Ascending aorta (tissue), 2 donors: ENCODE data around the gene FOXP1. TPM values are rescaled to one million over a fixed set of nuclear protein-coding genes. Genes with fewer than 3 reads are reported as not detected.

Source experiments
- DNase-seq, 2 donors: peaks; one replicate each; pipeline ENCODE4 v3.0.0-alpha.2; 2019; ENCODE audit warnings: low spot score in 2 of 2
- H3K27ac ChIP-seq, 2 donors: fragments of 200-600 bp; sonication (generic); one replicate each; pipeline ENCODE4 v1.5.1; 2016 to 2017; ENCODE audit warnings: mild to moderate bottlenecking in 1 of 2
- H3K27me3 ChIP-seq: fragments of 200-600 bp; sonication (generic); one replicate; pipeline ENCODE4 v1.5.1; 2017
- H3K36me3 ChIP-seq, 2 donors: fragments of 200-600 bp; sonication (generic); one replicate each; pipeline ENCODE4 v1.5.1; 2016
- H3K4me1 ChIP-seq, 2 donors: fragments of 200-600 bp; sonication (generic); one replicate each; pipeline ENCODE4 v1.5.1; 2016 to 2017; ENCODE audit warnings: mild to moderate bottlenecking in 1 of 2
- H3K4me3 ChIP-seq, 2 donors: fragments of 200-600 bp; sonication (generic); one replicate each; pipeline ENCODE4 v1.5.1; 2016 to 2017; ENCODE audit warnings: mild to moderate bottlenecking in 1 of 2
- H3K9me3 ChIP-seq, 2 donors: fragments of 200-600 bp; sonication (generic); one replicate each; pipeline ENCODE4 v1.5.1; 2016
- intact Hi-C: fragments of 100-400 bp; cut with DNase I; formaldehyde crosslinking; loops from one replicate; pipeline ENCODE4 v1.15.1; 2023
- total RNA-seq: library from RNA; depleted of rRNA; stranded (reverse); fragments of >200 nt; gene quantifications from one replicate; pipeline ENCODE4 v1.1.0, GENCODE V29; 2016
- TF ChIP-seq, protein P1 (sequence below), 3 experiments: fragments of 200-600 bp in 2 of 3; fragments of 450-650 bp in 1 of 3; sonication (generic) in 2 of 3; IDR thresholded peaks; one replicate each; pipeline ENCODE4 v1.5.1; 2016 to 2019; ENCODE audit warnings: antibody characterized with exemption in 3 of 3, mild to moderate bottlenecking in 1 of 3, moderate library complexity in 1 of 3

Gene FOXP1
- total RNA-seq, 1 donor from 2014 or later: 171 TPM

DNA sequence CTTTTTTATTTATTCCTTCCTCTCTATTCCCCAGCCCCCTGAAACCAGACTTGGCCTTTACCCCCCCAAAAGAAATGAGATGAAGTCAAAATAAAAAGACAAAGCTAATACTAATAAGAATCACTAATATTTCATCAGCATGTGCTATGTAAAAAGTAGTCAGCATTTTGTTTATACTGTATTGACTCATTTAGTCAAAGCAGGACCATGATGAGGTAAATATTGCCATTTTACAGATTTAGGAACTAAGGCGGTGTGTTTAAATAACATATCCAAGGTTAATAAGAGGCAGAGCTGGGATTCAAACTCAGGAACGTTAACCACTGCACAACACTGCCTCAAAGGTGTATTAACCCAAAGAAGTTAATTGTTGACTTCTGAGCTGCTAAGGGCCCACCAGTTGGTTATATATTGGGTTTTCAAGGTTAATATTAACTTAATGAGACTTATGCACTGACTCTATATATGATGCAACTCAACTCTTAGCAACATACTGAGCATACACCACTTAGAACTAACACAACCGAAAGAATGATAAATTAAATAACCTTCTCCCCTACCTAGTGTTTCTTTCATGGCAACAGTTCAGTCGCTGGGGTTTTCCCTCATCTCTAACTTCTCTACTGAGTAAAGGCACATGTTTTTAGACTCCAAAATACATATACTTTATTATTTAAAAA, 34.7 kb downstream of the FOXP1 start:
- peaks cover 0 to 7% of the 10 kb centered on the region in 2 donors for H3K4me1 ChIP-seq
- DNase-seq: no peak
- intact Hi-C loops: no loop called here
- H3K36me3 ChIP-seq: no peaks in the 10 kb centered on the region
- no peak overlapping the region for H3K4me3 ChIP-seq
- H3K27ac ChIP-seq: no peak overlapping the region
- H3K27me3 ChIP-seq: no peaks in the 10 kb centered on the region
- no peaks in the 10 kb centered on the region for H3K9me3 ChIP-seq
- TF ChIP-seq, protein P1, sequence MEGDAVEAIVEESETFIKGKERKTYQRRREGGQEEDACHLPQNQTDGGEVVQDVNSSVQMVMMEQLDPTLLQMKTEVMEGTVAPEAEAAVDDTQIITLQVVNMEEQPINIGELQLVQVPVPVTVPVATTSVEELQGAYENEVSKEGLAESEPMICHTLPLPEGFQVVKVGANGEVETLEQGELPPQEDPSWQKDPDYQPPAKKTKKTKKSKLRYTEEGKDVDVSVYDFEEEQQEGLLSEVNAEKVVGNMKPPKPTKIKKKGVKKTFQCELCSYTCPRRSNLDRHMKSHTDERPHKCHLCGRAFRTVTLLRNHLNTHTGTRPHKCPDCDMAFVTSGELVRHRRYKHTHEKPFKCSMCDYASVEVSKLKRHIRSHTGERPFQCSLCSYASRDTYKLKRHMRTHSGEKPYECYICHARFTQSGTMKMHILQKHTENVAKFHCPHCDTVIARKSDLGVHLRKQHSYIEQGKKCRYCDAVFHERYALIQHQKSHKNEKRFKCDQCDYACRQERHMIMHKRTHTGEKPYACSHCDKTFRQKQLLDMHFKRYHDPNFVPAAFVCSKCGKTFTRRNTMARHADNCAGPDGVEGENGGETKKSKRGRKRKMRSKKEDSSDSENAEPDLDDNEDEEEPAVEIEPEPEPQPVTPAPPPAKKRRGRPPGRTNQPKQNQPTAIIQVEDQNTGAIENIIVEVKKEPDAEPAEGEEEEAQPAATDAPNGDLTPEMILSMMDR (IDR thresholded peaks at IDR 0.05): no peak

DNA sequence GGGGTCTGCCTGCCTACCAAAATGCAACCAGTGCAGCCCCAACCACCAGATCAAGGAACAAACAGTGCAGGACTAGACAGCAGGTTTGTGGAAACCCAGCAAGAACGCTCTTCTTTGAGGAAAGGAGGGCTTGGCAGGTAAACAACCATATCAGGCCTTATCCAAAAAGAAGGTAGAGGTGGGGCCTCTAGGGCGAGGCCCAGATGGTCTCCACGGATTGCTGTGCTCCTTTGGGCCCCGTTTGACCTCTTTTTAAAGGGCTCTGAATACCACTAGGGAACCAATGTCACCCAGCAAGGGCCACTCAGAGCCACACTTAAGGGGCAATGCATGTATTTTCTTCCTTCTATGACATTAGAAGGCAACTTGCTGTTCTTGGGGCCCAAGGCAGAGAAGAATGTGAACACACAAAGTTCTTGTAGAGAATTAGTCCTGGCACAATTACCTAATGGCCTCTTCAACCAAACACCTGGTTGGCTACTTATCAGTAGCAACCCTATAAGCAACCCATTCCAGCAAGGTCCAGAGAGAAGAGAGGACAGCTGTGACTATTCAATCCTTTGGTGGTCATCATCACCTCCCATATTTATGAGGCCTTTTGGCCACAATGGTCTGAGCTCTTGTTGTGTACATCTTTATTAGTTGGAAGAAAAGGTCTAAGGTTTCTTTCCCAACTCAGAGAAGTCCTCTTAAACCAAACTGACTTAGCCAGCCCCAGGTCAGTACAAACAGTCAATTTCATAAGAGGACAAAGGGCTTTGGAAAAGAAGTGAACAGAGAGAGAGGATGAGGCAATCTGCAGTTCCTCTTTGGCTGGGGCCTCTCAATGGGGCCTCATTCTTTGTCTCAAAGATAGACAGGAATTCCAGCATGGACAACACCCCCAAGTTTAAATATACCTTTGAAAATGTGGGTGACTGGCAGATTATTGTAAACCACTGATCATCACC, 36.0 kb downstream of the FOXP1 start:
- H3K9me3 ChIP-seq: no peaks in the 10 kb centered on the region

DNA sequence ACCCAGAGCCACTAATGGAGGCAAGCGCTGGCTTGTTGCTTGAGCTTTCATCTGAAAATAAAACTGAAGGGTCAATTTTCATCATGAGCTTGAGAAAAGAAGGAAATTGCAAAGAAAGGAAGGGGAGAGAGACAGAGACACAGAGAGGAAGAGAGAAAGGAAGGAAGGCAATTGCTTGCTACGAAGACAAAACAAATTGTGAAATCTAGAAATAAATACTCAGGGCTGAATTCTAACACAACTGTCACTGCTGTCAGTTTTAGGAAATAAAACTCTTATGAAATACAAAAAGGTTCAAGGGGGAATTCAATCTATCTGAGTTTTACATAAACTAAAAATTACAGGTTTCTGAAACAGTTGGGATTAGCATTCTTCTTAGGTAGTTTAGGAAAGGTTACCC, 36.7 kb downstream of the FOXP1 start:
- H3K4me1 ChIP-seq: peaks cover 0 to 22% of the 10 kb centered on the region in 2 donors
- no peaks in the 10 kb centered on the region for H3K36me3 ChIP-seq
- H3K9me3 ChIP-seq: no peaks in the 10 kb centered on the region
- DNase-seq: no peak
- H3K27ac ChIP-seq: no peak overlapping the region
- intact Hi-C loops: no loop called here
- H3K27me3 ChIP-seq: no peaks in the 10 kb centered on the region
- TF ChIP-seq, protein P1 (IDR thresholded peaks at IDR 0.05): no peak
- no peak overlapping the region for H3K4me3 ChIP-seq

More for the DNA sequence above, 36.0 kb downstream of the FOXP1 start:
- no peak for DNase-seq
- Histone ChIP-seq H3K27me3 (no peaks in the 10 kb centered on the region), H3K4me1 (peaks cover 0 to 17% of the 10 kb centered on the region in 2 donors), H3K4me3 (no peak overlapping the region), H3K36me3 (no peaks in the 10 kb centered on the region), H3K27ac (no peak overlapping the region)
- intact Hi-C loops: no loop called here
- TF ChIP-seq, protein P1 (IDR thresholded peaks at IDR 0.05): no peak

DNA sequence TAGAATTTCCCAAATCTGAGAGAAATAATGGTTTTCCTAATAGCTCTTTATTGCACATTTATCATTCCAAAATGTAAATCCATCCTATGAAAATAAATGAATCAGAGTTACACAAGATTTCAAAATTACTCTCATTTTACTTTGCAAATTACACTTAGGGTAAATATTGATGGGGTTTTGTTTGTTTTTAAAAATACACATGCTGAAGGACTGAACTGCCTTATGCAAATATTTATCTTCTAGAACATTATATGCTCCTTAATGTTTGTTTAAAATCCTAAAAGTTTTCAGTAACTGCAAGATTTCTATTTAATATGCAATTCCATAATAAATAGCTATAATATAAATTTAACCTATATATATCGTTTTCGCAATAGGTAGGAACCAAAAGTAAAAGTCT, 38.2 kb downstream of the FOXP1 start:
- intact Hi-C loops: no loop called here
- TF ChIP-seq, protein P1 (IDR thresholded peaks at IDR 0.05): no peak
- H3K4me1 ChIP-seq: peaks cover 0 to 24% of the 10 kb centered on the region in 2 donors
- no peak overlapping the region for H3K4me3 ChIP-seq
- no peak for DNase-seq
- H3K27me3 ChIP-seq: no peaks in the 10 kb centered on the region
- H3K9me3 ChIP-seq: no peaks in the 10 kb centered on the region
- no peak overlapping the region for H3K27ac ChIP-seq
- no peaks in the 10 kb centered on the region for H3K36me3 ChIP-seq

DNA sequence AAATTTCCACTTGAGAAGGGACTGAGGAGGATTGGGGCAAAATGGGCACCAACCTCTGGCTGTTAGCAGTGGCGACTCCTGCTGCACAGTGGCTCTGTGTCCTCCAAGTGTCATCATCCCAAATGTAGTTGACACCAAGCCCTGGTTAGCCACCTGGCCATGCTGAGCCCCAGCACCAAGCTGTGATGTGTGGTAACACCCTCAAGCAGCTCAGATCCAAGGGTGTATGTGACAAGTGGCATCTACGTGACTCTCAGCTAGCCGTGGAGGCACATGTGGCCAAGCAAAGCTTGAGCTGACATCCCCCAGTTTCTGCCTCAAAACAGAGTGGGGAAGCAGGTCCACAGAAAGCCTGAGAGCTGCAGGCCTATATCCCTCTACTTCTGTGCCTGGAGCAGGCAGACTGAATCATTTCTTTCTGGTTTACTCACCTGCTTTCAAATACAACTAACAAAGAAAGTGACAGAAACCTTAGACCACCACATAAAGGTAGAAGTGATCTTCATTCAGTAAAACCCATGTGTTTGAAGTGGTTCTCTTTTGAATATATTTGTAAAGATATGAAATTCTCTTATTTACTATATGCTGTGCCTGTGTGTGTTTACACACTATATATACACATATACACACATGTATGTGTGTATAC, 40.0 kb downstream of the FOXP1 start:
- Histone ChIP-seq H3K9me3 (no peaks in the 10 kb centered on the region), H3K27me3 (no peaks in the 10 kb centered on the region), H3K4me3 (peak overlapping the region in 1 of 2 donors; percentile 56), H3K4me1 (peaks cover 0 to 24% of the 10 kb centered on the region in 2 donors), H3K27ac (peak overlapping the region; percentile 75 to 80), H3K36me3 (no peaks in the 10 kb centered on the region)
- DNase-seq: peak in 1 of 2 donors; percentile 72
- intact Hi-C loops: loop anchor here (2.0 kb wide), 2 partner anchors 39 to 45 kb away; partner anchors contain the start of gene FOXP1
- TF ChIP-seq, protein P1 (IDR thresholded peaks at IDR 0.05): no peak
